GM21367 (cell line): ENCODE data around the gene POLR2J.
A peak's percentile ranks its signal among the peaks of the same experiment; 100 is the strongest.
"Not testable (repeated sequence)": the region's sequence is repeated elsewhere in the genome, so short reads cannot be mapped to it uniquely, and the experiment has no call there.

ENCODE experiments used
- ATAC-seq: cut with Tn5 transposase; IDR thresholded peaks from one replicate; pipeline ENCODE4 v1.9.1; 2021; ENCODE audit not compliant: unreplicated experiment

Gene POLR2J

GRCh38 chr7:102494473-102495149 is 15.9 kb upstream of the POLR2J start:
- peak; percentile 63 for ATAC-seq

GRCh38 chr7:102494026-102494425 is 15.3 kb upstream of the POLR2J start:
- not testable (repeated sequence) for ATAC-seq

- ATAC-seq = peak; percentile 33
Observed at GRCh38 chr7:102493220-102493935, 14.7 kb upstream of the POLR2J start.

- peak; percentile 45 for ATAC-seq
Observed at GRCh38 chr7:102490529-102491075, 11.9 kb upstream of the POLR2J start.

GRCh38 chr7:102484317-102484716 is 5.6 kb upstream of the POLR2J start:
- ATAC-seq = not testable (repeated sequence)

GRCh38 chr7:102481962-102482361 is 3.2 kb upstream of the POLR2J start:
- ATAC-seq = not testable (repeated sequence)

- ATAC-seq = not testable (repeated sequence)
Observed at GRCh38 chr7:102479982-102480637, 1.4 kb upstream of the POLR2J start.

- ATAC-seq = peak; percentile 29
Observed at GRCh38 chr7:102479209-102479584, 475 bp upstream of the POLR2J start.

- ATAC-seq = not testable (repeated sequence)
Observed at GRCh38 chr7:102474736-102475435, 3.8 kb downstream of the POLR2J start.

GRCh38 chr7:102474116-102474515 is 4.6 kb downstream of the POLR2J start:
- ATAC-seq = not testable (repeated sequence)

GRCh38 chr7:102473271-102473991 is 5.3 kb downstream of the POLR2J start:
- no peak for ATAC-seq

- no peak for ATAC-seq
Observed at GRCh38 chr7:102472126-102473041, 6.3 kb downstream of the POLR2J start.

- ATAC-seq = no peak
Observed at GRCh38 chr7:102471791-102472125, 7.0 kb downstream of the POLR2J start.

GRCh38 chr7:102469972-102470825 is 8.5 kb downstream of the POLR2J start:
- no peak for ATAC-seq

- ATAC-seq = no peak
Observed at GRCh38 chr7:102469351-102469971, 9.3 kb downstream of the POLR2J start.

- no peak for ATAC-seq
Observed at GRCh38 chr7:102468478-102469350, 10.0 kb downstream of the POLR2J start.
